Stimulated activated CD4-positive, alpha-beta T cell treated with anti-CD3 and anti-CD28 coated beads, Interleukin-1b, Interleukin-23, amount 100 ng/mL, for 48 hours (primary cell): Measurements from ENCODE around the gene OR8K1.

Experiments
- DNase-seq: peaks from one replicate; pipeline ENCODE4 v3.0.0-alpha.2; 2020

The OR8K1 gene

GRCh38 chr11:56345739-56346138 is at the start of gene OR8K1:
OR8K1 (plus strand) TSS chr11:56346039; CDS start chr11:56346039, 0 bp downstream.
- no peak for DNase-seq

DNA sequence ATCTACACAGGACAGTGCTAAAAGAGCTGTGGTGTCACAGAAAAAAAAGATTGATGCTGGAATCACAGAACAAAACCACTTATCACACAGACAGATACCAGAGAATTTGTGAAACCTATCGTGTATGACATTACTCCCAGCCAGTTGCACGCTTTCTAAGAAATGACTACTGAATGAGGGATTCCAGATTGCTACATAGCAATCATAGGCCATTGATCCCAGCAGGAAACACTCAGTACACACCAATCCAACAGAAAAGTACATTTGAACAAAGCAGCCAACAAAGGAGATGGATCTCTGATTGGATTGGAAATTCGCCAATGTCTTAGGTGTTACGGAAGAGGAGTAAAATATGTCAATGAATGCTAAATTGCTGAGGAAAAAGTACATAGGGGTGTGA is 48.9 kb upstream of the OR8K1 start:
- no peak for DNase-seq

- no peak for DNase-seq
Observed at GRCh38 chr11:56307836-56308235, 38.0 kb upstream of the OR8K1 start.

DNA sequence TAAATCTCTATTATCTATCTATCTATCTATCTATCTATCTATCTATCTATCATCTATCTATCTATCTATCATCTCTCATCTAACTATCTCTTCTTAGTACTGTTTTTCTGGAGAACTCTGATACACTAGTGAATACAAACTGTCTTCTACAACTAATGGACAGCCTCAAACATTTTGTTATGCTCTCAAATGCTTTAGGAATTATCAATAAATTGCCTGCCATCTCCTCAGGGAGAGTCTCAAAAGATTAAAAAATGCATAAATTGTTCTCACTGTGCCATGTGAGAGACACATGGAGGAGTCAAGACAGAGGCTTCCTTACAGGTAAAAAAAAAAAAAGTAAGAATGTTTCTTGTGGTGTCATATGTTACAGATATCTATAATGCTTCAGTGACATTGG is 31.0 kb upstream of the OR8K1 start, which contains the start of gene OR8K3:
Gene OR8K3 (plus strand): TSS at position 301 of the 400 bp plus-strand sequence. CDS start 3,163 bp downstream, outside the sequence.
- no peak for DNase-seq

DNA sequence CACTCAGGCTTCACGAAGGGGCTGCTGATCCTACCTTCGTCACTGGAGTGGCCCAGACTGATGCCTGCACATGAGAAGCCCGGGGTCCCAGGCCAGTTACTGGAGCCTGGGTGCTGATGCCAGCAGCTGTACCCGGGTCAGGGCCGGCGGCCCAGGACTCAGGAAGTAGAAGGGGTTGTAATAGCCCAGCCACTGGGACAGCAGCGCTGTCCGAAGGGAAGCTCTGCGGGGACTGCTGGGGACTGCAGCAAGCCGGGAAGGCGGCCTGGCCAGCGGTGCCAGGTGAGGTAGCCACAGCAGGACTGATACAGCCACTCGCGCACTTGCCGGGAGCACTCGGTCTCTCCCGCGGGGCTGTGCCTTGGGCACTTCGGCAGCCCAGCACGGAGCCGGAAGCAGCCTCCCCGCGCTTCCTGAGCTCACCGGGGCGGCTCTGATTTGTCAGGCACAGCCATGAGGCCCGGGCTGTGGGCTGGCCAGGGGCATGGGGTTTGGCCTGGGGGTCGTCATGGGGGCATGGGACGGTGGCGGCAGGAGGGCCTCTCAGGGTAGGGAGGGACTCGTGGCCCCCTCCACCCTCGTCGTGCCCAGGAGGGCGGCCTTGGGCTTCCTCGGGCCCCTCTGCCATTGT is 13.9 kb upstream of the OR8K1 start:
- no peak for DNase-seq

DNA sequence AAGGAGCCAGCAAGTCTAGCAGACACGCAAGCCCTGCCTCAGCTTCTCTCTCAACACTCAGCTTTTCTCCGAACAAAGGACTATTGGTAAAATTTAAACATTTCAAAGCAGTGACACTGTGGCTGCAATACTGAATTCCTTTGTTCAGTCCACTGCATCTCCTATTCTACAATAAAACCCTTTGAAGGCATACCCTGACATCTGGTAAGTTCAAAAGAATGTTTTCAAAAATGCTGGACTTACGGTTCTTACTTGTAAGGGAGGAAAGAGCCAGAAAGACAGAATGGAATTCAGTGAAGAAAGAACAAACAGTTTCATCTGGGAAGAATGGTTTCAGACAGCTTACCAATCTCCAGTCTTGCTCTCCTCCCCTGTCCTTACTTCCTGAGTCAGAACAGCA is 12.7 kb upstream of the OR8K1 start:
- no peak for DNase-seq

- DNase-seq, result no peak
Observed at GRCh38 chr11:56340289-56340688, 5.5 kb upstream of the OR8K1 start.

GRCh38 chr11:56353991-56354390 is 8.2 kb downstream of the OR8K1 start, which contains the start of gene OR8J1:
OR8J1 (plus strand) TSS chr11:56354291; CDS start chr11:56360247, 5,956 bp downstream.
- DNase-seq, result no peak

DNA sequence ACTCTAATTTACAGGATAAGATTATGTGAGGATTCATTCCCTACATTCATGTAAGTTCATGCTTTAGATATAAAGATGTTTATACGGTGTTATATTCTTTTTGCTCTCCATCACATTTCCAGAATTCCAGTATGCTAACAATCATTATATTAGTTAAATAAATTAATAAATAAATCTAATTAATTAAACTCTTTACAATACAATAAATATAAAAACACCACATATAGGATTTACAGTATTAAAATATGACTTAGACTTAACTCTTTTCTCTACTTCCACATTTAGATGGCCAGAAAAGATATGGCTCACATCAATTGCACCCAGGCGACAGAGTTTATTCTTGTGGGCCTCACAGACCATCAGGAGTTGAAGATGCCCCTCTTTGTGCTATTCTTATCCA is 29.5 kb downstream of the OR8K1 start, which contains the start of gene OR8U1:
Gene OR8U1 (plus strand): TSS at position 301 of the 400 bp plus-strand sequence. CDS start 0 bp downstream, at position 301.
- no peak for DNase-seq

DNA sequence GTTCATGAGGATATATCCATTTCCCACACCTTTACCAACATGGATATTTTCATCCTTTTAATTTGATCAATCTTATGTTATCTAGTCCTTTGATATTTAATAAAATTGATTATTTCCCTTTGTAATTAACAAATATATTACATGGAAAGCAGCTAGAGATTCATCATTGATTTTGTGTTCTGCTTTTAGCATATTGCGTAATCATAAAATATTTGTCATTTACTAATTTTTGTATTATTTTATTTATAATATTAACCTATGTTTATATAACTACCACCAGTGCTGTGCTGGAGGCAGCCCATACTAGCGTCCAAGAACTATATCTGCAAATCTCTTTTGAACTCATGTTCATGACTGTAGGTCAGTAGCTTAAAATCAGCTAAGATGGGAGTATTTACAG is 34.3 kb downstream of the OR8K1 start:
- no peak for DNase-seq

DNA sequence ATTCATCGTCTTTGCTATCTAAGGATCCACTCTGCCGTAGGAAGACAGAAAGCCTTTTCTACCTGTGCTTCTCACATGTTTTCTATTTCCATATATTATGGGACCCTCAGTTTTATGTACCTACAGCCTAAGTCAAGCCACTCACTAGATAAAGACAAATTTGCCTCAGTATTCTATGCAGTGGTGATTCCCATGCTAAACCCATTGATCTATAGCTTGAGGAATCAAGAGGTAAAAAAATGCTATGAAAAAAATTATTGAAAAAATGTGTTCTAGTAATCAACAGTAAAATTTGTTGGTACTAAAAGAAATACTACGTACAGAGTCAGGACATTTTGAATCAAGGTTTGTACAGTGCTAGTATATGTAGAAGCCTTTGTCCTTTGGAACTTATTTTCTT is 48.5 kb downstream of the OR8K1 start:
- DNase-seq, result no peak

DNA sequence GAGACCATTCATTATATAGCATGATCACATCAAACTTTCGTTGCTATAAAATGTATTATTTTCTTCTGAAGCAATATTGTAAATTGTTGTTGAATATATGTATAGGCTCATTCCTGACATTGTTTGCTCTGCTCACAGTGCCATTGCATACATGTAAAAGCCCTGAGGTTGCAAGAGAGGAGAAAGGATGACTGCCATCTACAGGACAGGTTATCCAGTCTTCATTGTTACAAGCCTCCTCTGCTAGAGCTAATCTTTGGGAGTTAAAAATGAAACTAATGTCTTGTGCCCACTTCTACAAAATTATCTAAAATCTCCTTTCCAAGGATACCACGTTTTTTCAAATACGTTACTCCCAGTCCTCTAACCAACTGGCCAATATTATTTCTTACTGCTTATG is 50.2 kb downstream of the OR8K1 start:
- no peak for DNase-seq
